ENCODE results near the gene TENM3. TPM values are rescaled to one million over a fixed set of nuclear protein-coding genes. Genes with fewer than 3 reads are reported as not detected.

TENM3 gene
- total RNA-seq, 2 donors from 2014 or later, result not detected

GRCh38 chr4:182625193-182625592 is 382.0 kb downstream of the TENM3 start:
- no peaks in the 10 kb centered on the region for H3K9me3 ChIP-seq (ENCODE audit: control insufficient read depth, low read length, poor library complexity, severe bottlenecking)
- no peak for ATAC-seq
- no peaks in the 10 kb centered on the region for H3K36me3 Mint-ChIP-seq (ENCODE audit: low read depth)
- H3K27ac Mint-ChIP-seq, result no peak overlapping the region
- H3K4me3 Mint-ChIP-seq, result no peak overlapping the region
- peaks cover 20% of the 10 kb centered on the region for H3K27me3 Mint-ChIP-seq
- no peaks in the 10 kb centered on the region for H3K4me1 Mint-ChIP-seq
- DNase-seq, result no peak

- peaks cover 30% of the 10 kb centered on the region for H3K27me3 Mint-ChIP-seq
- H3K9me3 ChIP-seq (ENCODE audit: control insufficient read depth, low read length, poor library complexity, severe bottlenecking), result no peaks in the 10 kb centered on the region
- ATAC-seq, result no peak
- no peaks in the 10 kb centered on the region for H3K4me1 Mint-ChIP-seq
- H3K27ac Mint-ChIP-seq, result no peak overlapping the region
- H3K36me3 Mint-ChIP-seq (ENCODE audit: low read depth), result no peaks in the 10 kb centered on the region
- H3K4me3 Mint-ChIP-seq, result no peak overlapping the region
- no peak for DNase-seq
Observed at GRCh38 chr4:182627996-182628395, 384.8 kb downstream of the TENM3 start.

GRCh38 chr4:182628544-182628943 is 385.3 kb downstream of the TENM3 start:
- DNase-seq (no peak), ATAC-seq (no peak)
- H3K9me3 ChIP-seq (ENCODE audit: control insufficient read depth, low read length, poor library complexity, severe bottlenecking), result no peaks in the 10 kb centered on the region
- H3K4me1 Mint-ChIP-seq, result no peaks in the 10 kb centered on the region
- H3K36me3 Mint-ChIP-seq (ENCODE audit: low read depth), result no peaks in the 10 kb centered on the region
- H3K27me3 Mint-ChIP-seq, result peaks cover 35% of the 10 kb centered on the region
- H3K4me3 Mint-ChIP-seq, result no peak overlapping the region
- H3K27ac Mint-ChIP-seq, result no peak overlapping the region

- Mint-ChIP-seq H3K36me3 (ENCODE audit: low read depth) (no peaks in the 10 kb centered on the region), H3K4me3 (no peak overlapping the region), H3K4me1 (no peaks in the 10 kb centered on the region), H3K27ac (no peak overlapping the region), H3K27me3 (peaks cover 41% of the 10 kb centered on the region)
- no peak for ATAC-seq
- DNase-seq, result no peak
- H3K9me3 ChIP-seq (ENCODE audit: control insufficient read depth, low read length, poor library complexity, severe bottlenecking), result no peaks in the 10 kb centered on the region
Observed at GRCh38 chr4:182629096-182629495, 385.9 kb downstream of the TENM3 start.

GRCh38 chr4:182640491-182640890 is 397.3 kb downstream of the TENM3 start:
- peaks cover 19% of the 10 kb centered on the region for H3K27me3 Mint-ChIP-seq
- H3K27ac Mint-ChIP-seq, result no peak overlapping the region
- H3K36me3 Mint-ChIP-seq (ENCODE audit: low read depth), result no peaks in the 10 kb centered on the region

GRCh38 chr4:182640932-182641331 is 397.7 kb downstream of the TENM3 start:
- Mint-ChIP-seq H3K4me1 (no peaks in the 10 kb centered on the region), H3K36me3 (ENCODE audit: low read depth) (no peaks in the 10 kb centered on the region), H3K4me3 (no peak overlapping the region), H3K27ac (no peak overlapping the region), H3K27me3 (peaks cover 19% of the 10 kb centered on the region)
- ATAC-seq (no peak), DNase-seq (no peak)
- no peaks in the 10 kb centered on the region for H3K9me3 ChIP-seq (ENCODE audit: control insufficient read depth, low read length, poor library complexity, severe bottlenecking)

More at GRCh38 chr4:182640491-182640890, 397.3 kb downstream of the TENM3 start:
- DNase-seq, result no peak
- H3K4me1 Mint-ChIP-seq, result no peaks in the 10 kb centered on the region
- H3K4me3 Mint-ChIP-seq, result no peak overlapping the region
- no peak for ATAC-seq
- no peaks in the 10 kb centered on the region for H3K9me3 ChIP-seq (ENCODE audit: control insufficient read depth, low read length, poor library complexity, severe bottlenecking)

GRCh38 chr4:182642831-182643230 is 399.6 kb downstream of the TENM3 start:
- H3K27ac Mint-ChIP-seq, result no peak overlapping the region
- no peaks in the 10 kb centered on the region for H3K36me3 Mint-ChIP-seq (ENCODE audit: low read depth)
- H3K9me3 ChIP-seq (ENCODE audit: control insufficient read depth, low read length, poor library complexity, severe bottlenecking), result no peaks in the 10 kb centered on the region
- H3K4me1 Mint-ChIP-seq, result no peaks in the 10 kb centered on the region
- ATAC-seq (no peak), DNase-seq (no peak)
- H3K27me3 Mint-ChIP-seq, result peaks cover 14% of the 10 kb centered on the region
- H3K4me3 Mint-ChIP-seq, result no peak overlapping the region

- H3K9me3 ChIP-seq (ENCODE audit: control insufficient read depth, low read length, poor library complexity, severe bottlenecking), result no peaks in the 10 kb centered on the region
- Mint-ChIP-seq H3K36me3 (ENCODE audit: low read depth) (no peaks in the 10 kb centered on the region), H3K27ac (no peak overlapping the region), H3K4me1 (no peaks in the 10 kb centered on the region), H3K27me3 (peaks cover 9% of the 10 kb centered on the region), H3K4me3 (no peak overlapping the region)
- ATAC-seq (no peak), DNase-seq (no peak)
Observed at GRCh38 chr4:182643801-182644682, 400.8 kb downstream of the TENM3 start.

GRCh38 chr4:182644683-182645050 is 401.5 kb downstream of the TENM3 start:
- DNase-seq, result no peak
- no peak overlapping the region for H3K27ac Mint-ChIP-seq
- no peak overlapping the region for H3K4me3 Mint-ChIP-seq
- H3K9me3 ChIP-seq (ENCODE audit: control insufficient read depth, low read length, poor library complexity, severe bottlenecking), result no peaks in the 10 kb centered on the region
- ATAC-seq, result no peak
- no peaks in the 10 kb centered on the region for H3K36me3 Mint-ChIP-seq (ENCODE audit: low read depth)
- no peaks in the 10 kb centered on the region for H3K4me1 Mint-ChIP-seq
- H3K27me3 Mint-ChIP-seq, result peaks cover 4% of the 10 kb centered on the region

GRCh38 chr4:182645511-182645910 is 402.3 kb downstream of the TENM3 start:
- H3K4me3 Mint-ChIP-seq, result no peak overlapping the region
- no peaks in the 10 kb centered on the region for H3K36me3 Mint-ChIP-seq (ENCODE audit: low read depth)
- H3K27ac Mint-ChIP-seq, result no peak overlapping the region

GRCh38 chr4:182647646-182648300 is 404.6 kb downstream of the TENM3 start:
- ATAC-seq (no peak), DNase-seq (no peak)
- Mint-ChIP-seq H3K4me1 (no peaks in the 10 kb centered on the region), H3K36me3 (ENCODE audit: low read depth) (no peaks in the 10 kb centered on the region), H3K4me3 (no peak overlapping the region), H3K27ac (no peak overlapping the region), H3K27me3 (peaks cover 6% of the 10 kb centered on the region)
- H3K9me3 ChIP-seq (ENCODE audit: control insufficient read depth, low read length, poor library complexity, severe bottlenecking), result no peaks in the 10 kb centered on the region

More at GRCh38 chr4:182645511-182645910, 402.3 kb downstream of the TENM3 start:
- ATAC-seq (no peak), DNase-seq (no peak)
- Mint-ChIP-seq H3K4me1 (no peaks in the 10 kb centered on the region), H3K27me3 (peaks cover 4% of the 10 kb centered on the region)
- no peaks in the 10 kb centered on the region for H3K9me3 ChIP-seq (ENCODE audit: control insufficient read depth, low read length, poor library complexity, severe bottlenecking)

- DNase-seq, result no peak
- H3K4me3 Mint-ChIP-seq, result no peak overlapping the region
- no peaks in the 10 kb centered on the region for H3K9me3 ChIP-seq (ENCODE audit: control insufficient read depth, low read length, poor library complexity, severe bottlenecking)
- H3K4me1 Mint-ChIP-seq, result no peaks in the 10 kb centered on the region
- ATAC-seq, result no peak
- no peaks in the 10 kb centered on the region for H3K36me3 Mint-ChIP-seq (ENCODE audit: low read depth)
- H3K27me3 Mint-ChIP-seq, result peaks cover 6% of the 10 kb centered on the region
- no peak overlapping the region for H3K27ac Mint-ChIP-seq
Observed at GRCh38 chr4:182648766-182649165, 405.6 kb downstream of the TENM3 start.

- no peaks in the 10 kb centered on the region for H3K9me3 ChIP-seq (ENCODE audit: control insufficient read depth, low read length, poor library complexity, severe bottlenecking)
- DNase-seq (no peak), ATAC-seq (no peak)
- Mint-ChIP-seq H3K4me1 (no peaks in the 10 kb centered on the region), H3K36me3 (ENCODE audit: low read depth) (no peaks in the 10 kb centered on the region), H3K4me3 (no peak overlapping the region), H3K27me3 (peaks cover 6% of the 10 kb centered on the region), H3K27ac (no peak overlapping the region)
Observed at GRCh38 chr4:182649698-182650477, 406.7 kb downstream of the TENM3 start.

Measured in T-helper 17 cell (primary cell).